ENCODE measurements around the gene HIBADH.

The HIBADH gene

DNA sequence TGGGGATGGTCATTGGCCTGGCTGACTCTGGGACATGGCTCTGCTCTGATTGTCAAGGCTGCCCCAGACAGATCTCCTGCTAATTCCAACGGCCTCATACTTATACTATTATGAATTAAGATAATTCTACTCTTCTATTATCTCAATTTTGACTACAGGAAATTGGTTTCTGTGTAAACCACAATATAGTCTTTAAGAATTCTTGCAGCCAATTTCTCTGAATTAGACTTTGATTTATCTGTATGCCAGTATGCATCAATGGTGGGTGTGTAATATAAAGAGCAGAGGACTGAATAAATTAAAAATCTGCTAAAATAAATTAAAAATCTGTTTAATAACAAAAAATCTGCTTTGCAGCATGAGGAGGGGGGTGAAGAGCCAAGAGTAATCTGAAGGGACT lies 27.0 kb downstream of the HIBADH start:
- DNase-seq (ENCODE audit: low read depth), result no peak

GRCh38 chr7:27634671-27635493 lies 27.8 kb downstream of the HIBADH start:
- DNase-seq (ENCODE audit: low read depth), result no peak

DNA sequence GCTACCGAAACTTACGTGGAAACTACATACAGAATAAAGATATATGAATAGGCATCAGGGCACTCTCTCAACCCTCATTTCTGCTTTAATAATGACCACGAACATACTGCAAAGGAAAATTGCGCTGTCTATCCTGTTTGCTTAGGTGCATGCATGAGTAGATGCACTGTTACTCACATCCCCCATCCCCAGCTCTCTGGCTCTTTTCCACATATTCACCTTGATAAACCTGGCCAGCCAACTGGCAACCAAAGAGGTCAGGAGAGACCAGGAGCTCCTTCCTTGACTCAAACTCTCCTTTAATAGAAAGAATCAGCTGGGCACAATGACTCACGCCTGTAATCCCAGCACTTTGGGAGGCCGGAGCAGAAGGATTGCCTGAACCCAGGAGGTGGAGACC lies 29.6 kb downstream of the HIBADH start:
- no peak for DNase-seq (ENCODE audit: low read depth)

DNA sequence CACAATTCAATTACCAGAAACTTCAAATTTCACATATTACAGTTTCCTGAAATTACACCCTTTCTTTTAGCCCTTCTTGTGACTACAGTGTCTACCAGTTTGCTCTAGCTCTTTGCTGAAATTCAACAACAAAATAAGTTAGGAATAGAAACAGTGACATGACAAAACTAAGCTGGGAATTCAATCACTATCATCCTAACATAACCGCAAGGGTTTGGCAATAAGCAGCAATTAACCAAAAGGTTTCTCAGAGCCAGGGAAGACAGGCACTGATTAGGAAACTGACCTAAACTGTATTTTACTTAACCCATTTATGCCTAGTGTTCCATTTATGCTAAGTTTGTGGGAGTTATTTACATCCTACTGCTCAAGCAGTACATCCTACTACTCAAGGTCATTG lies 31.3 kb downstream of the HIBADH start:
- no peak for DNase-seq (ENCODE audit: low read depth)

DNA sequence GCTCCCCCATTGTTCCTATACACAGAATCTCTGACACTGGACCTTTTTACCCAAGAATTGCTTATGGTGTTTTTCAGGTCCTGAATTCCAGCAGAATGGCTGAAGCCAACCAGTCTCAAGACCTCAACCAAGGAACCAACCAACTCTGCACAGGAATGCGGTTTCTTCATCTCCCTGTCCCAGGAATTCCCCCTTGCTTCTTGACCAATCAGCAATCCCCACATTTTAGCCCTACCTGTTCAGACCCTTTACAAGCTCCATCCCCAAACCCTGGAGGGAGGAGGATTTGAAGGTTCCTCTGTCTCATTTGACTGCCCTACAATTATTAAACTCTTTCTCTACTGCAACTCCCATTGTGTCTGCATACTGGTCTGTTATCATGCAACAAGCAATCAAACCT lies 35.5 kb downstream of the HIBADH start:
- no peak for DNase-seq (ENCODE audit: low read depth)

DNA sequence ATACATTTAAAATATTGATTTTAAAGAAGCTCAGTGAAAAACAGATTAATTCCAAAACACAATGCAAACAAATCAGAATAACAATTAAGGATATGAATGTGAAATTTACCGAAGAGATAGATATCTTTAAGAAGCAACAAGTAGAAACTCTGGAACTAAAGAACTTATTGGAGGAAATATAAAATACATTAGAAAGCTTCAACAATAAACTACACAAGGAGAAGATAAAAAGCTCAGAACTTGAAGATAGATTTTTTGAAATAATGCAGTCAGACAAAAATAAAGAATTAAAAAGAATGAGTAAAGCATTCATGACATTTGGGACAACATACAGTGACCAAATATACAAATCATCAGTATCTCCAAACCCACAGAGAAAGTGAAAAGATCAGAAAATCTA lies 43.2 kb downstream of the HIBADH start:
- no peak for DNase-seq (ENCODE audit: low read depth)

GRCh38 chr7:27617651-27618381 lies 44.9 kb downstream of the HIBADH start:
- DNase-seq (ENCODE audit: low read depth), result no peak

DNA sequence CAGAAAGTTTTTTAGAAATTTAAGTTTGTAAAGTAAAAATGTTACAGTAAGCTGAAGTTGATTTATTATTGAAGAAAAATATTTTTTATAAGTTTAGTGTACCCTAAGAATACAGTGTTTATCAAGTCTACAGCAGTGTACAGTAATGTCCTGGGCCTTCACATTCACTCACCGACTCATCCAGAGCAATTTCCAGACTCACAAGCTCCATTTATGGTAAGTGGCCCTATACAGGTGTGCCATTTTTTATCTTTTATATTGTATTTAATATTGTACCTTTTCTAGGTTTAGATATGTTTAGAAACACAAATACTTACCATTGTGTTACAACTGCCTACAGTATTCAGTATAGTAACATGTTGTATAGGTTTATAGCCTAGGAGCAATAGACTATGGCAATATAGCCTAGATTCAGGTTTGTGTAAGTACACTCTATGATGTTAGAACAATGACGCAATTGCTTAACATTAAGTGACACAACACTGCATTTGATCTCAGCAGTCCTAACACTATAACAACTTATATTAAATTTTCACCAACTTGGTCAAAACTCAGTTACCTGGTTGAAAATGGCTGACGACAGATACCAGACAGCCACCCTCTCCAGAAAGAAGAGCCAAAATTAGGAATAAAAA lies 45.7 kb downstream of the HIBADH start:
- DNase-seq (ENCODE audit: low read depth), result no peak

GRCh38 chr7:27616186-27616491 lies 46.5 kb downstream of the HIBADH start:
- DNase-seq (ENCODE audit: low read depth), result no peak

- DNase-seq (ENCODE audit: low read depth), result no peak
Measured at GRCh38 chr7:27615420-27616185, 47.1 kb downstream of the HIBADH start.

- DNase-seq (ENCODE audit: low read depth), result no peak
Measured at GRCh38 chr7:27614095-27614494, 48.6 kb downstream of the HIBADH start.

GRCh38 chr7:27611059-27611458 lies 51.6 kb downstream of the HIBADH start:
- no peak for DNase-seq (ENCODE audit: low read depth)

DNA sequence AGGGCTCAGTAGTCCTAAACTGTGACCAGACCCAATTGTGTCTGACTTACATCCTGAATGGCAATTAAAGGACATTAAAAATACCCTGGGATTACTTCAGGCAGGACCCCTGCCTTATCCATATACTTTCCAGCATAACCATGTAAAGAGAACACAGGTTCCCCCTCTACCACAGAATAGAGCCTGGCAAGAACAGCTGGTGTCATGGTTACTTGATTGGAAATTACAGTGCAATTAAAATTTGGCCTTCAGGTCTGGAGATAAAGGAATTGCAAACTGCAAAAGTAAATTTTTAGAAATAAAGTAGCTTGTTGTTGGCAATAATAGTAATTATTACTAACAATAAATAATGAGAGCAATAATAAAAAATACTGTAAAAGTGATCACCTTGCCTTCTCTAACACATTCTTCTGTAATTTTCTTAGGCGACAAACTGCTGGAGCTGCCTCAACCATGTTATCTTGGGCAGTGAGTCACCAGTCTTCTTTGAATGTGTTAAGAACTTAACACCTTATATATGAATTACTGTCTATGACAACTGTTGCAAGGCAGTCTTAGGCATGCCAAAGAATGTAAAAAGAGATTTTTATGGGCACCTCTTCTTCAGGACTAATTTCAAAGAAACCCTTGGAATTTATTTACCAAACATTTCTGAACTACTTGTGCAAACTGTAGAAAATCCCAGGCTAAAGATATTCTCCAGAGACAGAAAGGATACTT lies 53.7 kb downstream of the HIBADH start:
- DNase-seq (ENCODE audit: low read depth), result no peak

GRCh38 chr7:27607210-27607606 lies 55.5 kb downstream of the HIBADH start:
- DNase-seq (ENCODE audit: low read depth), result no peak

GRCh38 chr7:27606270-27607209 lies 56.1 kb downstream of the HIBADH start:
- no peak for DNase-seq (ENCODE audit: low read depth)

- DNase-seq (ENCODE audit: low read depth), result no peak
Measured at GRCh38 chr7:27605689-27606269, 56.9 kb downstream of the HIBADH start.

DNA sequence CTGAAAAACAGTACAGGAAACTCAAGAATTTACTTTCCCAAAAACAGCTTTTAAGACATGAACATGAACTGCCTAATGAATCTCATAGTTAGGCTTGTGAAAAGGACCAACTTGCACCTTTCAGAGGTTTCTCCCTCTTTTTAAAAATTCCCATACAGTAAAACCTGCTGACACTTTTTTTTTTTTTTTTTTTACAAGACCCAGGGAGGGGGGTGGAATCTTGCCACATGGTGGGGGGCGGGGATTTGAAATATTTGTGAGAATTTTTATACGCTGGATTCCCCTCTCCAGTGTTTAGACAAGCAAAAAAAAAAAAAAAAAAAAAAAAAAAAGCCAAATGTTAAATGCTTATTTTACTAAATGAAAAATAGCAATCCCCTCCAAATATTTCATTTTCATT lies 57.4 kb downstream of the HIBADH start:
- DNase-seq (ENCODE audit: low read depth), result no peak

DNA sequence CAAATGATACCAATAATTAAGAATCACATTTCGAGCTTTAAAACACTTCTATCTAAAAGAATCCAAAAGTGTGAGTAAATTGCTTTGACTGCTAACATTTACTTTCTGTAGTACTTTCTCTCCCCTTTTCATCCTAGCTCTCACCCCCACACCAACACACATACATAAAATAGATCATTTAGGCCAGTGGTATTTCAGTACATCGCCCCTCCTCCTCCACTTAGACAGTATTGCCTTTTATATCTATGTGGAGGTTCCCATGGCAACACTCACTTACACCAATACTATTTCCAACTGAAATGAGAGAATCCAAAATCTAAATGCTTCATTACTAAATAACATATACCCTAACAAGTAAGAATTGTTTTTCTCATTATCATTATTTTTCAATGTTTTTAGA lies 58.9 kb downstream of the HIBADH start:
- DNase-seq (ENCODE audit: low read depth), result no peak

GRCh38 chr7:27602766-27603165 lies 59.9 kb downstream of the HIBADH start:
- no peak for DNase-seq (ENCODE audit: low read depth)

DNA sequence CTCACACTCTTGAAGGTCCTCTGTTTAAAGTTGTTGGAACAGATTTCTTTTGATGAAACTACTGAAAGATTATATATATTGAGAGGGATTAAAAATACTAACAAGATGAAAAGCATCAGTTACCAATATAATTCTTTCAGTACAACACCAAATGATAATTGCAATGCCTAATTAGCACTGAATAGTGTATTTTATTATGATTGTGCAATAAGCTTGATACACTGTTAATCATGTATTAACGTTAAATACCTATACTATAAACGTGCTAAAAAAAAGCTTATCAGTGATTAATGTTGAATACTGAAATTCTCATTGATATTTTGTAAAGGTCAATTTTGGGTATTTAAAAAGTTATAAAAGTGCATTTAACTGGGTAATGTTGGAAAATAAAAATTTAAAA lies 61.5 kb downstream of the HIBADH start:
- no peak for DNase-seq (ENCODE audit: low read depth)

Data from non-pigmented ciliary epithelial cell (primary cell).